H1 (cell line): ENCODE data around the gene PDE4D. TPM values are rescaled to one million over a fixed set of nuclear protein-coding genes. Genes with fewer than 3 reads are reported as not detected.

ENCODE experiments used
- CTCF ChIA-PET: fragments of 300-600 bp; sonication (Branson Sonifier 250); formaldehyde crosslinking; loops from one replicate; lab custom pipeline; 2021; ENCODE audit not compliant: partially characterized antibody; lab: Charles Lee
- POLR2A ChIA-PET: fragments of 300-600 bp; sonication (Branson Sonifier 250); formaldehyde crosslinking; loops from one replicate; lab custom pipeline; 2021; ENCODE audit warnings: inconsistent platforms; ENCODE audit not compliant: partially characterized antibody; lab: Charles Lee
- DNase-seq, 2 experiments: peaks; one replicate each; pipeline versions ENCODE4 v3.0.0 to v3.0.0-alpha.2; 2010 to 2022; ENCODE audit warnings: low spot score in 2 of 2, low read depth in 1 of 2, mixed read lengths in 1 of 2
- FAIRE-seq: peaks from 2 replicates; lab custom pipeline; 2011; peaks lifted over from hg19 to GRCh38; lab: Jason Lieb, UNC
- H2AFZ ChIP-seq: 2 replicates; pipeline ENCODE4 v1.8.1; 2012; ENCODE audit warnings: low read length, inconsistent platforms
- H2AK5ac ChIP-seq: 2 replicates; pipeline ENCODE4 v1.6.1; 2013; ENCODE audit warnings: low read depth, low read length
- H2BK120ac ChIP-seq: replicated peaks from 2 replicates; pipeline ENCODE3; 2013; ENCODE audit warnings: low read depth, low read length, inconsistent platforms
- H2BK12ac ChIP-seq: 2 replicates; pipeline ENCODE4 v1.6.1; 2013; ENCODE audit warnings: low read depth, low read length
- H2BK15ac ChIP-seq: 2 replicates; pipeline ENCODE4 v1.6.1; 2013; ENCODE audit warnings: low read length
- H2BK20ac ChIP-seq: 2 replicates; pipeline ENCODE4 v1.6.1; 2013; ENCODE audit warnings: low read length
- H2BK5ac ChIP-seq: 2 replicates; pipeline ENCODE4 v1.6.1; 2013; ENCODE audit warnings: low read depth, low read length
- H3K14ac ChIP-seq: 2 replicates; pipeline ENCODE4 v1.6.1; 2013; ENCODE audit warnings: inconsistent platforms; ENCODE audit not compliant: insufficient read length
- H3K18ac ChIP-seq: 2 replicates; pipeline ENCODE4 v1.6.1; 2013; ENCODE audit warnings: low read length; ENCODE audit errors: extremely low read depth
- H3K23ac ChIP-seq: 2 replicates; pipeline ENCODE4 v1.6.1; 2013; ENCODE audit warnings: inconsistent platforms; ENCODE audit not compliant: insufficient read length
- H3K23me2 ChIP-seq: 2 replicates; pipeline ENCODE4 v1.6.1; 2013; ENCODE audit warnings: low read depth, low read length
- H3K27ac ChIP-seq: 2 replicates; pipeline ENCODE4 v1.6.1; 2011; ENCODE audit warnings: low read depth, low read length, inconsistent platforms
- H3K27me3 ChIP-seq, 4 experiments: replicated peaks in 1 of 4; 1 replicate in 1 of 4; 2 replicates in 3 of 4; pipeline versions ENCODE4 v1.6.1 to v1.8.1; 2011 to 2013; ENCODE audit warnings: low read length in 3 of 4, mild to moderate bottlenecking in 3 of 4, inconsistent platforms in 2 of 4, mixed read lengths in 2 of 4, moderate library complexity in 1 of 4; ENCODE audit not compliant: control insufficient read depth in 3 of 4, insufficient read depth in 3 of 4; ENCODE audit errors: extremely low read depth in 1 of 4
- H3K36me3 ChIP-seq, 4 experiments: 2 replicates each; pipeline versions ENCODE4 v1.6.1 to v1.8.1; 2011 to 2013; ENCODE audit warnings: mild to moderate bottlenecking in 4 of 4, low read length in 3 of 4, moderate library complexity in 2 of 4, control low read depth in 1 of 4, inconsistent platforms in 1 of 4; ENCODE audit not compliant: insufficient read depth in 4 of 4, control insufficient read depth in 2 of 4
- H3K4ac ChIP-seq: replicated peaks from 2 replicates; pipeline ENCODE3; 2013; ENCODE audit warnings: low read length, low read depth, mixed read lengths, inconsistent platforms; ENCODE audit not compliant: insufficient read length
- H3K4me1 ChIP-seq, 4 experiments: replicated peaks in 1 of 4; 1 replicate in 1 of 4; 2 replicates in 3 of 4; pipeline versions ENCODE4 v1.6.1 to v1.8.1; 2011 to 2013; ENCODE audit warnings: low read length in 3 of 4, inconsistent platforms in 2 of 4, mixed read lengths in 1 of 4; ENCODE audit not compliant: insufficient read depth in 4 of 4, control insufficient read depth in 3 of 4
- H3K4me2 ChIP-seq, 2 experiments: 2 replicates each; pipeline versions ENCODE4 v1.6.1 to v1.8.1; 2011 to 2013; ENCODE audit warnings: low read depth in 2 of 2, low read length in 2 of 2, control low read depth in 1 of 2, inconsistent platforms in 1 of 2, mild to moderate bottlenecking in 1 of 2; ENCODE audit not compliant: insufficient read depth in 1 of 2
- H3K4me3 ChIP-seq, 4 experiments: fragments of 200-600, 300-600 bp in 1 of 4; sonication (generic), shearing (Covaris generic), sonication (Bioruptor Twin) in 1 of 4; 2 replicates each; pipeline versions ENCODE4 v1.5.1 to v1.8.1; 2011 to 2016; ENCODE audit warnings: low read length in 4 of 4, low read depth in 3 of 4, control low read depth in 2 of 4, inconsistent platforms in 2 of 4, mild to moderate bottlenecking in 2 of 4, mixed read lengths in 1 of 4, moderate library complexity in 1 of 4; ENCODE audit not compliant: insufficient read depth in 2 of 4; ENCODE audit errors: extremely low read depth in 1 of 4
- H3K56ac ChIP-seq: replicated peaks from 2 replicates; pipeline ENCODE3; 2013; ENCODE audit warnings: low read depth, mild to moderate bottlenecking, mixed read lengths, low read length, inconsistent platforms; ENCODE audit not compliant: insufficient read length
- H3K79me1 ChIP-seq: 2 replicates; pipeline ENCODE4 v1.6.1; 2013; ENCODE audit warnings: low read depth, low read length, control low read depth
- H3K79me2 ChIP-seq, 2 experiments: 2 replicates each; pipeline versions ENCODE4 v1.6.1 to v1.8.1; 2012 to 2013; ENCODE audit warnings: low read length in 2 of 2, mild to moderate bottlenecking in 2 of 2, inconsistent platforms in 1 of 2; ENCODE audit not compliant: insufficient read depth in 2 of 2, control insufficient read depth in 1 of 2
- H3K9ac ChIP-seq, 4 experiments: replicated peaks in 1 of 4; 1 replicate in 1 of 4; 2 replicates in 3 of 4; pipeline versions ENCODE4 v1.6.1 to v1.8.1; 2011 to 2013; ENCODE audit warnings: low read depth in 3 of 4, low read length in 3 of 4, control low read depth in 2 of 4, mild to moderate bottlenecking in 2 of 4, moderate library complexity in 2 of 4, inconsistent platforms in 1 of 4; ENCODE audit errors: extremely low read depth in 1 of 4
- H3K9me3 ChIP-seq, 2 experiments: 2 replicates each; pipeline versions ENCODE4 v1.6.1 to v1.8.1; 2012 to 2013; ENCODE audit warnings: mild to moderate bottlenecking in 2 of 2, moderate library complexity in 2 of 2, control low read depth in 1 of 2, inconsistent platforms in 1 of 2, low read depth in 1 of 2, low read length in 1 of 2, mixed read lengths in 1 of 2; ENCODE audit not compliant: insufficient read depth in 2 of 2
- H4K20me1 ChIP-seq, 2 experiments: replicated peaks in 1 of 2; 2 replicates each; pipeline versions ENCODE3 to v1.8.1; 2011 to 2013; ENCODE audit warnings: inconsistent platforms in 2 of 2, low read length in 2 of 2, mild to moderate bottlenecking in 1 of 2; ENCODE audit not compliant: insufficient read depth in 2 of 2, control insufficient read depth in 1 of 2
- H4K5ac ChIP-seq: 2 replicates; pipeline ENCODE4 v1.6.1; 2013; ENCODE audit warnings: low read length, low read depth, mixed read lengths, inconsistent platforms; ENCODE audit not compliant: insufficient read length
- H4K8ac ChIP-seq: 2 replicates; pipeline ENCODE4 v1.8.0; 2013; ENCODE audit warnings: mild to moderate bottlenecking, moderate library complexity, low read length, inconsistent platforms; ENCODE audit not compliant: insufficient read depth; ENCODE audit errors: extremely low read depth
- H4K91ac ChIP-seq: replicated peaks from 2 replicates; pipeline ENCODE3; 2013; ENCODE audit warnings: low read length, mixed read lengths, inconsistent platforms; ENCODE audit not compliant: insufficient read length
- CHD2 ChIP-seq: IDR thresholded peaks from 2 replicates; pipeline ENCODE4 v1.6.1; 2012; ENCODE audit warnings: low read length, improper control_type of control experiment
- WGBS, 2 experiments: shearing (Covaris generic) in 1 of 2; methylation state at CpG; one replicate each; pipeline versions ENCODE4 v1.1.6 to v1.1.7; 2013 to 2015; ENCODE audit warnings: low lambda C conversion rate in 2 of 2, mixed read lengths in 2 of 2, inconsistent platforms in 1 of 2, low coverage in 1 of 2, missing lambda C conversion rate in 1 of 2; ENCODE audit not compliant: insufficient replicate concordance in 2 of 2, insufficient coverage in 1 of 2, insufficient read length in 1 of 2; ENCODE audit errors: extremely low coverage in 1 of 2, missing lambda C conversion rate in 1 of 2; 5-methylcytosine and 5-hydroxymethylcytosine counted together
- polyA plus RNA-seq, 7 experiments: library from polyadenylated mRNA; depleted of rRNA in 3 of 7; stranded (reverse) in 5 of 7; unstranded in 2 of 7; fragments of >200 nt in 5 of 7; fragments of 200-250 nt in 2 of 7; gene quantifications; 1 replicate in 5 of 7; 2 replicates in 1 of 7; 4 replicates in 1 of 7; pipeline versions ENCODE4 v1.2.1 to v1.2.3, GENCODE V29; 2011 to 2013; ENCODE audit warnings: missing spikeins in 2 of 7, mixed read lengths in 2 of 7
- total RNA-seq: library from RNA; stranded (reverse); fragmentation: NEBNext Ultra II Directional; extraction: Animal tissue kit (Norgen Biotek cat#: 25700); gene quantifications from 2 replicates; pipeline ENCODE4 v1.2.1, GENCODE V29; 2021

The PDE4D gene
- total and polyA plus RNA-seq, 2 of the 8 experiments (the other 6 are each of a cell fraction or from before 2014, with no cell fraction given), result 2.3 to 3.7 TPM

- no peak for TF ChIP-seq CHD2
- TF ChIP-seq, all 59 proteins: peak for 0
- no peaks in the 10 kb centered on the region for H3K27me3 ChIP-seq
- WGBS, 2 experiments, result 80% methylated on average over 1 of the region's 1 CpG; no CpG with 5 or more reads in 1 of the 2 experiments
These were observed 811.8 kb downstream of the PDE4D start for GRCh38 chr5:59081693-59082092.

More at GRCh38 chr5:59081693-59082092, 811.8 kb downstream of the PDE4D start:
- no peak overlapping the region for H4K91ac ChIP-seq
- no peaks in the 10 kb centered on the region for H3K79me2 ChIP-seq
- no peak overlapping the region for H3K4me3 ChIP-seq
- H3K56ac ChIP-seq, result no peak overlapping the region
- H3K36me3 ChIP-seq, result no peaks in the 10 kb centered on the region
- H2AFZ ChIP-seq, result no peak overlapping the region
- no peak overlapping the region for H2BK15ac ChIP-seq
- H2BK120ac ChIP-seq, result no peak overlapping the region
- no peak overlapping the region for H3K9ac ChIP-seq
- no peak overlapping the region for H3K14ac ChIP-seq
- no peak overlapping the region for H3K18ac ChIP-seq
- no peak overlapping the region for H3K23ac ChIP-seq
- H3K4me2 ChIP-seq, result no peak overlapping the region
- POLR2A ChIA-PET, result no interaction called here
- no peak overlapping the region for H2AK5ac ChIP-seq
- no peak for DNase-seq
- no peak overlapping the region for H4K8ac ChIP-seq
- H3K27ac ChIP-seq, result no peak overlapping the region
- H2BK20ac ChIP-seq, result no peak overlapping the region
- H2BK12ac ChIP-seq, result no peak overlapping the region
- H3K79me1 ChIP-seq, result no peaks in the 10 kb centered on the region
- CTCF ChIA-PET, result no interaction called here
- H4K5ac ChIP-seq, result no peak overlapping the region
- H3K4me1 ChIP-seq, result no peaks in the 10 kb centered on the region
- no peak for FAIRE-seq
- no peaks in the 10 kb centered on the region for H3K23me2 ChIP-seq
- no peak overlapping the region for H3K4ac ChIP-seq
- no peaks in the 10 kb centered on the region for H3K9me3 ChIP-seq
- H2BK5ac ChIP-seq, result no peak overlapping the region
- H4K20me1 ChIP-seq, result no peaks in the 10 kb centered on the region
